GM12801 (cell line): ENCODE results near the gene OMP.

Experiments
- CTCF ChIP-seq: IDR thresholded peaks from one replicate; pipeline ENCODE4 v1.5.1; 2011; ENCODE audit warnings: control low read depth; ENCODE audit not compliant: insufficient read length; ENCODE audit errors: extremely low read depth

The OMP gene

GRCh38 chr11:77080643-77081210, 21.9 kb upstream of the OMP start:
- TF ChIP-seq CTCF: no peak

- TF ChIP-seq CTCF: no peak
These were observed 21.2 kb upstream of the OMP start for GRCh38 chr11:77081381-77081851.

- no peak for TF ChIP-seq CTCF
These were observed 20.4 kb upstream of the OMP start for GRCh38 chr11:77081976-77082836.

GRCh38 chr11:77082838-77083565, 19.6 kb upstream of the OMP start:
- TF ChIP-seq CTCF: no peak

GRCh38 chr11:77083566-77084245, 18.9 kb upstream of the OMP start:
- no peak for TF ChIP-seq CTCF

GRCh38 chr11:77084581-77085191, 18.0 kb upstream of the OMP start:
- no peak for TF ChIP-seq CTCF

- no peak for TF ChIP-seq CTCF
These were observed 17.0 kb upstream of the OMP start for GRCh38 chr11:77085652-77086051.
